Measurements from ENCODE around the gene TMEM200A. TPM values are rescaled to one million over a fixed set of nuclear protein-coding genes. Genes with fewer than 3 reads are reported as not detected.

TMEM200A gene
- total RNA-seq, 1 donor from 2014 or later: 6.8 TPM

DNA sequence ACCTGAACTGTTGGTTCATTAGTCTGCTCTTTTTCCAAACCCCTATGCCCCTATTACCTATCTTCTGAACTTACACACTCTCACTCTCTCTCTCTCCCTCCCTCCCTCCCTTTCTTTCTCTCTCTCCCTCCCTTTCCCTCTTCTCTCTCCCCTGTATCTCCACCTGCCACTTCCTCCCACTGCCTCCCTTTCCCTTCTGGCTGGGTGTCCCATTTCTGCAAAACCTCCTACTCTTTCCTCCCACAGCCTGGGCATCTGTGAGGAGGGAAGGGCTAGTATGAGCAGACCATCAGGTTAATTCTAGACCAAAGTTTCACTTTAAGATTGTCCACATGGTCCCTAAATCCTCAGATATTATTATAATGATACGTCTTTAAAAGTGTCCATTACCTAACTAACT lies 95.1 kb downstream of the TMEM200A start:
- Mint-ChIP-seq H3K27me3 (ENCODE audit: low read depth) (peaks cover 8% of the 10 kb centered on the region), H3K4me1 (ENCODE audit: low read depth) (peaks cover 2% of the 10 kb centered on the region), H3K4me3 (ENCODE audit: unreplicated experiment) (no peak overlapping the region), H3K36me3 (ENCODE audit: low read depth) (no peaks in the 10 kb centered on the region), H3K9me3 (ENCODE audit: low read depth) (no peaks in the 10 kb centered on the region), H3K27ac (ENCODE audit: unreplicated experiment) (no peak overlapping the region)
- TF ChIP-seq, protein P1, sequence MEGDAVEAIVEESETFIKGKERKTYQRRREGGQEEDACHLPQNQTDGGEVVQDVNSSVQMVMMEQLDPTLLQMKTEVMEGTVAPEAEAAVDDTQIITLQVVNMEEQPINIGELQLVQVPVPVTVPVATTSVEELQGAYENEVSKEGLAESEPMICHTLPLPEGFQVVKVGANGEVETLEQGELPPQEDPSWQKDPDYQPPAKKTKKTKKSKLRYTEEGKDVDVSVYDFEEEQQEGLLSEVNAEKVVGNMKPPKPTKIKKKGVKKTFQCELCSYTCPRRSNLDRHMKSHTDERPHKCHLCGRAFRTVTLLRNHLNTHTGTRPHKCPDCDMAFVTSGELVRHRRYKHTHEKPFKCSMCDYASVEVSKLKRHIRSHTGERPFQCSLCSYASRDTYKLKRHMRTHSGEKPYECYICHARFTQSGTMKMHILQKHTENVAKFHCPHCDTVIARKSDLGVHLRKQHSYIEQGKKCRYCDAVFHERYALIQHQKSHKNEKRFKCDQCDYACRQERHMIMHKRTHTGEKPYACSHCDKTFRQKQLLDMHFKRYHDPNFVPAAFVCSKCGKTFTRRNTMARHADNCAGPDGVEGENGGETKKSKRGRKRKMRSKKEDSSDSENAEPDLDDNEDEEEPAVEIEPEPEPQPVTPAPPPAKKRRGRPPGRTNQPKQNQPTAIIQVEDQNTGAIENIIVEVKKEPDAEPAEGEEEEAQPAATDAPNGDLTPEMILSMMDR (IDR thresholded peaks at IDR 0.05): no peak
- DNase-seq (ENCODE audit: low spot score): no peak

GRCh38 chr6:130466052-130466747 lies 100.4 kb downstream of the TMEM200A start:
- Mint-ChIP-seq H3K4me1 (ENCODE audit: low read depth) (peaks cover 13% of the 10 kb centered on the region), H3K27me3 (ENCODE audit: low read depth) (peaks cover 6% of the 10 kb centered on the region), H3K27ac (ENCODE audit: unreplicated experiment) (no peak overlapping the region), H3K4me3 (ENCODE audit: unreplicated experiment) (no peak overlapping the region), H3K9me3 (ENCODE audit: low read depth) (no peaks in the 10 kb centered on the region), H3K36me3 (ENCODE audit: low read depth) (no peaks in the 10 kb centered on the region)
- no peak for DNase-seq (ENCODE audit: low spot score)
- TF ChIP-seq, protein P1 (IDR thresholded peaks at IDR 0.05): no peak

DNA sequence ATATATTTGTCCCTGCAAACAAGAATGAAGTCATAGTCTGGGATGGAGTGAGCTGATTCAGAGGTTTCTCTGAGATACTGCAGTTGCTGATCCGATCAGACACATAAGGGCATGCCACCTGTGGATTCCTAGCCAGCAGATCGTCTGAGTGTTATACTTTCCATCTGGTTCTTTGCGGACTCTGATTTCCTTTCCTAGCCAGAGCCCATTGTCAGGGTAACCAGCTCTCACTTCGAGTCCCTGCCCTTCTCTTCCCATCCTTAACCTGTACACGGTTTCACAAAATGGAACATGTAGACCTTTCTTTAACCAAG lies 100.9 kb downstream of the TMEM200A start:
- Mint-ChIP-seq H3K9me3 (ENCODE audit: low read depth) (no peaks in the 10 kb centered on the region), H3K4me3 (ENCODE audit: unreplicated experiment) (no peak overlapping the region), H3K27ac (ENCODE audit: unreplicated experiment) (no peak overlapping the region), H3K36me3 (ENCODE audit: low read depth) (no peaks in the 10 kb centered on the region), H3K27me3 (ENCODE audit: low read depth) (peaks cover 4% of the 10 kb centered on the region), H3K4me1 (ENCODE audit: low read depth) (peaks cover 13% of the 10 kb centered on the region)
- DNase-seq (ENCODE audit: low spot score): no peak
- TF ChIP-seq, protein P1 (IDR thresholded peaks at IDR 0.05): no peak

GRCh38 chr6:130467146-130468050 lies 101.6 kb downstream of the TMEM200A start:
- no peaks in the 10 kb centered on the region for H3K36me3 Mint-ChIP-seq (ENCODE audit: low read depth)
- H3K27ac Mint-ChIP-seq (ENCODE audit: unreplicated experiment): no peak overlapping the region
- no peaks in the 10 kb centered on the region for H3K9me3 Mint-ChIP-seq (ENCODE audit: low read depth)
- TF ChIP-seq, protein P1 (IDR thresholded peaks at IDR 0.05): no peak
- no peak for DNase-seq (ENCODE audit: low spot score)
- peaks cover 13% of the 10 kb centered on the region for H3K4me1 Mint-ChIP-seq (ENCODE audit: low read depth)
- H3K27me3 Mint-ChIP-seq (ENCODE audit: low read depth): peaks cover 1% of the 10 kb centered on the region
- H3K4me3 Mint-ChIP-seq (ENCODE audit: unreplicated experiment): no peak overlapping the region

GRCh38 chr6:130470766-130471165 lies 104.9 kb downstream of the TMEM200A start:
- TF ChIP-seq, protein P1 (IDR thresholded peaks at IDR 0.05): no peak
- H3K4me1 Mint-ChIP-seq (ENCODE audit: low read depth): peaks cover 13% of the 10 kb centered on the region
- peaks cover 1% of the 10 kb centered on the region for H3K27me3 Mint-ChIP-seq (ENCODE audit: low read depth)
- no peak overlapping the region for H3K4me3 Mint-ChIP-seq (ENCODE audit: unreplicated experiment)
- H3K9me3 Mint-ChIP-seq (ENCODE audit: low read depth): peaks cover 7% of the 10 kb centered on the region
- no peak overlapping the region for H3K27ac Mint-ChIP-seq (ENCODE audit: unreplicated experiment)
- H3K36me3 Mint-ChIP-seq (ENCODE audit: low read depth): no peaks in the 10 kb centered on the region
- no peak for DNase-seq (ENCODE audit: low spot score)

All from chondrocyte (in vitro differentiated cells).